GM13977 (cell line): ENCODE results near the gene CPLX3.

Experiments
- DNase-seq: peaks from one replicate; pipeline ENCODE4 v3.0.0; 2012; ENCODE audit warnings: low spot score
- in situ Hi-C: fragments of 300-500 bp; cut with MboI; formaldehyde crosslinking; loops from one replicate; pipeline ENCODE4 v1.12.0; 2022; ENCODE audit warnings: low sequenced_read_pairs, low pct_unique_long_range_greater_than_20kb, mixed read lengths, inconsistent platforms; ENCODE audit not compliant: unreplicated experiment
- TF ChIP-seq, protein P1 (sequence below): IDR thresholded peaks from 2 replicates; pipeline ENCODE4 v1.5.1; 2012; ENCODE audit warnings: mild to moderate bottlenecking, control low read depth; ENCODE audit not compliant: insufficient read depth; ENCODE audit errors: extremely low read depth, missing control alignments

CPLX3 gene

GRCh38 chr15:74826364-74826819 is at the start of gene CPLX3:
TSS of gene CPLX3 (plus strand) at chr15:74826627. CDS start at chr15:74826704, 77 bp downstream.
- in situ Hi-C loops, result no loop called here
- DNase-seq, result peak; percentile 72
- TF ChIP-seq, protein P1, sequence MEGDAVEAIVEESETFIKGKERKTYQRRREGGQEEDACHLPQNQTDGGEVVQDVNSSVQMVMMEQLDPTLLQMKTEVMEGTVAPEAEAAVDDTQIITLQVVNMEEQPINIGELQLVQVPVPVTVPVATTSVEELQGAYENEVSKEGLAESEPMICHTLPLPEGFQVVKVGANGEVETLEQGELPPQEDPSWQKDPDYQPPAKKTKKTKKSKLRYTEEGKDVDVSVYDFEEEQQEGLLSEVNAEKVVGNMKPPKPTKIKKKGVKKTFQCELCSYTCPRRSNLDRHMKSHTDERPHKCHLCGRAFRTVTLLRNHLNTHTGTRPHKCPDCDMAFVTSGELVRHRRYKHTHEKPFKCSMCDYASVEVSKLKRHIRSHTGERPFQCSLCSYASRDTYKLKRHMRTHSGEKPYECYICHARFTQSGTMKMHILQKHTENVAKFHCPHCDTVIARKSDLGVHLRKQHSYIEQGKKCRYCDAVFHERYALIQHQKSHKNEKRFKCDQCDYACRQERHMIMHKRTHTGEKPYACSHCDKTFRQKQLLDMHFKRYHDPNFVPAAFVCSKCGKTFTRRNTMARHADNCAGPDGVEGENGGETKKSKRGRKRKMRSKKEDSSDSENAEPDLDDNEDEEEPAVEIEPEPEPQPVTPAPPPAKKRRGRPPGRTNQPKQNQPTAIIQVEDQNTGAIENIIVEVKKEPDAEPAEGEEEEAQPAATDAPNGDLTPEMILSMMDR, result no peak

DNA sequence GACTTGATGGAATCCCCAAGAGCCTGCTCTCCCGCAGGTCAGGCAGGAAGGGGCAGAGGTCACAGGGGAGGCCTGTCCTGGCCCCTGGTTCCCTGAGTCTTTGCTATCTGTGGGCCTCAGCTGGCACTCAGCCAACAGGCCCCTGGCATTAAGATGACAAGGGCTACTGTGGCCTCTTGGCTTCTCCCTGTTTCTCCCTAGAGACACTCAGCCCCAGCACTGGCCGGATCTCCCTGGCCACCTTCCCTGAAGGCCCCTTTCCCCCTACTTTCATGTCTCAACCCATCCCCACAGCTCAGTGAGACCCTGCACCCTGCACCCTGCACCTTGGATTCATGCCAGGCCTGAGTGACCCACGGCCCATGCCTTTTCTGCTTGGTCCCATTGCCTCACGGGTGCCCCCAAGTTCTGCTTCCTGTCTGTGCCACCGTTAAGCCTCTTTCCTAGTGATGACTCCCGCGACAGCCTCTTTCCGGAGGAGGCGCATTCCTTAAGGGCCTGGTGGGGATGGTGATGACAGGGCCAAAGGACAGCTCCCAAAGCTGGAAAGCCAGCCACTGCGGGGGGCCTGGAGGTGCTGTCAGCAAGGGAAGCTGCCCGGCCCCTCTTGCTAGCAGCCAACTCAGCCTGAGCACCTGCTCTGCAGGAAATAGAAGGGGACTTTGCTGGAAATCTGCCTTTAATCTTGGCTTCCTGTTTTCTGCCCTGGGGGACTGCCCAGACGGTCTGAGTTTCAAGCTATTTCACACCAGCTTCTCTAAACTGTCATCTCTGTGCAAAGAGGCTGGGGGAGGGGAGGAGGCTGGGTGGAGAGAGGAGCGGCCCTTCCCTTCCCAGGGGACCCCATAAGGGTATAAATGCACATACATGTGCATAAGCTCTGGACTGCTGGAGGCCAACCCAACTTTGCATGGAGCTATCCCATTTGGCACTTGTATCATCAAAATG is 49.3 kb upstream of the CPLX3 start:
- peak; percentile 86 for DNase-seq
- TF ChIP-seq, protein P1, result no peak
- in situ Hi-C loops, result no loop called here

DNA sequence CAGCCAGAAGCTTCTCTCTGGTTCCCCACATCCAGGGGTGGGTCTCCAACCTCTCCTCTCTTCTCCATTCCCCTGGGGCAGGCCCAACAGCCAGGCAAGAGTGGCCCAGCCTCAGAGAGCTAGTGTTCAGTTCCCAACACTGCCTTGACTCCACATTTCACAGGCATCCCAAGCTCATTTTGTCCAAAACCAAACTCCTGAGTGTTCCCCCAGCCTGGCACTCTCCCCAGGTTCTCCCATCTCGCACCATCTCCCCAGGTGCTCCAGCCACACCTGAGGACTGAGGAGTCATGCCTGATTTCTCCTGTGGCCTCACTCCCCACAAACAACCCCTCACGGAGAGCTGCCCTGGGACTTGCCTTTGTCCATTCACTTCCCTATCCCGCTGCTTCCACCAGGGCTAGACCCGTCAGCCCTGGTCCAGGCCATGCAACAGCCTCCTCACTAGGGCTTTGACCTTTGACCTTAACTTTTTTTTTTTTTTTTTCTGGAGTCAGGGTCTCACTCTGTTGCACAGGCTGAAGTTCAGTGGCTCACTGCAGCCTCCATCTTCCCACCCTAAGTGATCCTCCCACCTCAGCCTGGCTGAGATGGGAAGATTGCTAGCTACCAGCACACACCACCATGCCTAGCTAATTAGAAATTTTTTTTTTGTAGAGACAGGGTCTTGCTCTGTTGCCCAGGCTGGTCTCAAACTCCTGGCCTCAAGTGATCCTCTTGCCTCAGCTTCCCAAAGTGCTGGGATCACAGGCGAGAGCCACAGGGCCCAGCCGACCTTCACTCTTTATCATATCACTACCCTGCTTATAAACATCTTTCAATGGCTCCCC is 48.4 kb upstream of the CPLX3 start:
- in situ Hi-C loops, result no loop called here
- TF ChIP-seq, protein P1, result no peak
- DNase-seq, result no peak

GRCh38 chr15:74778599-74778970 is 47.8 kb upstream of the CPLX3 start:
- DNase-seq, result no peak
- TF ChIP-seq, protein P1, result no peak
- in situ Hi-C loops, result no loop called here

- TF ChIP-seq, protein P1, result no peak
- DNase-seq, result no peak
- in situ Hi-C loops, result no loop called here
These were observed 47.2 kb upstream of the CPLX3 start for GRCh38 chr15:74779162-74779648.
